Thyroid gland (tissue), 4 donors: ENCODE results near the gene LRMDA.

Source experiments
- POLR2A ChIP-seq, 2 donors: fragments of 450-650 bp; IDR thresholded peaks; one replicate each; pipeline ENCODE4 v1.6.1; 2017; ENCODE audit warnings: antibody characterized with exemption in 2 of 2, mild to moderate bottlenecking in 2 of 2, moderate library complexity in 1 of 2
- TF ChIP-seq, protein P1 (sequence below), 6 experiments: fragments of 200-600 bp in 3 of 6; fragments of 450-650 bp in 3 of 6; sonication (generic) in 3 of 6; IDR thresholded peaks; one replicate each; pipeline ENCODE4 v1.5.1; 2016 to 2019; ENCODE audit warnings: antibody characterized with exemption in 6 of 6, mild to moderate bottlenecking in 2 of 6, inconsistent platforms in 1 of 6, moderate library complexity in 1 of 6

DNA sequence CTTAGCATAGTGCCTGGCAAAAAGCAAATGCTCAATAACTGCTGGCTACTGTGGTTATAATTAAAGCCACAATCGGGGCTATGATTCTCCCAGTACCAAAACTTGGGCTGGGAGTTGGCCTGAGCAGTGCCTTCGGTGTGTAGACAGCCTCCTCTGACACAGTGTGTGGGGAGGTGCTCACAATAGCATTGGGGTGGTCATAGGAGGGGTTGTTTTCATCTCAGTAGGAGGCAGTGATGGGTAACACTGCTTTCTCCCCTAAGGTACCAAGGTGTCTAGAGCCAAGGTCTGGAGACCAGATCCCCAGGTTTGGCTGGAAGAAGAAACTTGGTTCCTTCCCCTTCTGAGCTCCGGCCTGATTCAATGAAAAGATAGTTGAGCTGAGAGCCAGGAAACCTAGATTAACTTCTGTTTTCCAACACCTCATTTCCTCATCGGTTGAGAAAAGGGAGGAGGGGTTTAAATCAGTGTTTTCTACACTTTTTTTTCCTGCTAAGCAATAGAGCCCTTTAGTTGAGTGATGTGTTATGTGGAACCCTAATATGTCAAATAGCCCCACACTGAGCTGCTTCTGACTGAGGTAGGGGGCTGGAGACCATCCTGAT, 68.2 kb downstream of the LRMDA start:
- TF ChIP-seq, protein P1, sequence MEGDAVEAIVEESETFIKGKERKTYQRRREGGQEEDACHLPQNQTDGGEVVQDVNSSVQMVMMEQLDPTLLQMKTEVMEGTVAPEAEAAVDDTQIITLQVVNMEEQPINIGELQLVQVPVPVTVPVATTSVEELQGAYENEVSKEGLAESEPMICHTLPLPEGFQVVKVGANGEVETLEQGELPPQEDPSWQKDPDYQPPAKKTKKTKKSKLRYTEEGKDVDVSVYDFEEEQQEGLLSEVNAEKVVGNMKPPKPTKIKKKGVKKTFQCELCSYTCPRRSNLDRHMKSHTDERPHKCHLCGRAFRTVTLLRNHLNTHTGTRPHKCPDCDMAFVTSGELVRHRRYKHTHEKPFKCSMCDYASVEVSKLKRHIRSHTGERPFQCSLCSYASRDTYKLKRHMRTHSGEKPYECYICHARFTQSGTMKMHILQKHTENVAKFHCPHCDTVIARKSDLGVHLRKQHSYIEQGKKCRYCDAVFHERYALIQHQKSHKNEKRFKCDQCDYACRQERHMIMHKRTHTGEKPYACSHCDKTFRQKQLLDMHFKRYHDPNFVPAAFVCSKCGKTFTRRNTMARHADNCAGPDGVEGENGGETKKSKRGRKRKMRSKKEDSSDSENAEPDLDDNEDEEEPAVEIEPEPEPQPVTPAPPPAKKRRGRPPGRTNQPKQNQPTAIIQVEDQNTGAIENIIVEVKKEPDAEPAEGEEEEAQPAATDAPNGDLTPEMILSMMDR (IDR thresholded peaks at IDR 0.05), result no peak
- TF ChIP-seq POLR2A (IDR thresholded peaks at IDR 0.05), result no peak
